GM21447 (cell line): Measurements from ENCODE around the gene OR8B12.

Experiments used
- ATAC-seq: cut with Tn5 transposase; IDR thresholded peaks from one replicate; pipeline ENCODE4 v1.9.1; 2021; ENCODE audit not compliant: unreplicated experiment

The OR8B12 gene, protein sequence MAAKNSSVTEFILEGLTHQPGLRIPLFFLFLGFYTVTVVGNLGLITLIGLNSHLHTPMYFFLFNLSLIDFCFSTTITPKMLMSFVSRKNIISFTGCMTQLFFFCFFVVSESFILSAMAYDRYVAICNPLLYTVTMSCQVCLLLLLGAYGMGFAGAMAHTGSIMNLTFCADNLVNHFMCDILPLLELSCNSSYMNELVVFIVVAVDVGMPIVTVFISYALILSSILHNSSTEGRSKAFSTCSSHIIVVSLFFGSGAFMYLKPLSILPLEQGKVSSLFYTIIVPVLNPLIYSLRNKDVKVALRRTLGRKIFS

DNA sequence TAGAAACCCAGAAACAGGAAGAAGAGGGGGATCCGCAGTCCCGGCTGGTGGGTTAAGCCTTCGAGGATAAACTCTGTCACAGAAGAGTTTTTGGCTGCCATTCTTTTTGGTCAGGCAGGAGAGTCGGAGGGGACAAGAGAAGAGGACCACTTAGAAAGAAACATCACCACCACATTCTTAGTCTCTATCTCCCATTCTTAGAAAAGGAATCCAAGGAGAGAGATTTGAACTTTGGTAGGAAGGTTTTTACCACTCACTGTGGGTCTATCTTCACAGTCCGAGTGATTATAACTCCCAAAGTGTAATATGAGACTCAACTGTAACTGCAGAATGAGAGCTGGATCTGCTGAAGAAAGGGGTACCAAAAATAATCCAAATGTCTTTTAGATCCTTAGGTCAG is at the start of gene OR8B12:
Gene OR8B12, minus strand, starts transcription at position 101 of the 400 bp plus-strand sequence. Its CDS starts 0 bp downstream, at position 101.
- ATAC-seq: no peak

DNA sequence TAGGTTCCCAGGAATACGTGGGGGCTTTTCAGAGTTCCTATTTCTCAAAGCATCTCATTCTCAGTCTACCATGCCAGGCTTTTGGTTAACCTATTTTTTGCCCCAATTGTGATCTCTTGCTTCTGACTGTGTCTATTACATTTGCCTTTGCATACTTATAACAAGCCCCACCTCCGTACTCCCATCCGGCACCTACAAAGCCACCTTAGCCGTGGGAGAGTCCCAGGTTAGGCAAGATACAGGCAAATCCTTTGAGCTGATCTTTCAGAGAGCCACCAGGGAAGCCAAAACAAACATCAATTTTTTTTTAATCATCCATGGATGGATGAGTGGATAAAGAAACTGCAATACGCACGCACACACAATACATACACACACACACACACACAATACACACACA is 49.2 kb upstream of the OR8B12 start:
- ATAC-seq: no peak

- no peak for ATAC-seq
Observed at GRCh38 chr11:124591430-124591829, 48.0 kb upstream of the OR8B12 start.

- ATAC-seq: peak; percentile 76
Observed at GRCh38 chr11:124586238-124586860, 42.9 kb upstream of the OR8B12 start.

DNA sequence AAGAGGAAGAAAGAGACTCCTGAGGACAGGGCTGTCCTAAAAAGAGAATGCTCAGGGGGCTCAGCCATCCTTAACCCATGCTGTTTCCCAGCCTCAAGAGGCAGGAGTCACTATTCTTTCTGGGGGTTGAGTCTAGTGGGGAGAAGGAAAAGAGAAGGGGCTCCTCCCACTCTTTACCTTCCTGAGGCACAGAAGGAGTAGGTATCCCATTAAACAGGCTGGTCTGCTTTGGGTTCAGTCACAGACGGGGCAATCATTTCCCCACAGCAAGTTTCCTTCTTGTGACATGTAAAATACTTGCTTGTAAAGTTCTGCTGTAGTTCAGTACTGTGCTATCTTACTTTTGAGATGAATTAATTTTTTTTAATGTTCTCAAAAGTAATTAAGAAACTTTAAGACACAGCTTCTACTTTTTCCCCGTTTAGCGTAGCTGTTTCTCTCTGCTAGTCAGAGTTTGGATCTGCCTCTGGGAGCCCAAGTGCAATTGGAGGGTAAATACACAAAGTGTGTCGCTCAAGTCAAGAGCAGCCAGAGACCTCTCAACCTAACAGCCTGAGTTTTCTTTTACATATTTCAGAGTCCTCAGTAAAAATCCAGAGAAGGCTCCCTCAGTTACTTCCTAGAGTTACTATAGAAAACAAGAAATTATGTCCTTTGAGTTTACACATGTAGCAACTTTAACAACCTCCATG is 41.4 kb upstream of the OR8B12 start:
- ATAC-seq: no peak

DNA sequence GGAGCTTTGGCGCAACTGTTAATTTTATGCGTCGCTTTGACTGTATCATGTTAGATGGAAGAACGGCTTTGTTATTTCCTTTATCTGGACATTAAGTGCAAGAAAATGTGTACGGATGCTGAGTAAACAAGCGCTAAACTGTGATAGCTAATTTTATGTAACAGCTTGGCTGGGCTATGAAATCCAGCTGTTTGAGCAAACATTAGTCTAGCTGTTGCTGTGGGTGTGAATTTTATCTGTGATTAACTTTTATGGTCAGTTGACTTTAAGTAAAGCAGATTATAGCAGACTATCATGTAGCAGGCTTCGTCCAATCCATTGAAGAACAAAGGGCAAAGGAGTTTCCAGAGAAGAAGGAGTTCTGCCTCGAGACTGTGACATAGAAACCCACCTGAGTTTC is 40.3 kb upstream of the OR8B12 start:
- no peak for ATAC-seq

GRCh38 chr11:124582565-124582964 is 39.1 kb upstream of the OR8B12 start:
- no peak for ATAC-seq

DNA sequence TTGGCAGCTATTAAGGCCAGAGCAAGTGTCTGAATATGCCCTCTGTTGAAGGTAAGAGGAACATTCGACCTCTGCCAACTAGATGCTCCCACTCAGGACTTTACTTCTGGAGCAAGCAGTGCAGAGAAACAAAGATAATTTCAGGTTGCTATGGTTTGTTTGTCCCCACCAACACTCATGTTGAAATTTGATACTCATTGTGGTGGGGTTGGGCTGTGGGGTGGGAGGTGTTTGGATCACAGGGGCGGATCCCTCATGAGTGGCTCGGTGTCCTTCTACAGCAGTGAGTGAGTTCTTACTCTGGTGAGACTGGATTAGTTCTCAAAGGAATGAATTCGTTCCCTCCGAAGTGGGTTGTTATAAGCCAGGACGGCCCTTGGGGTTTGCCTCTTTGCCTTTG is 38.4 kb upstream of the OR8B12 start:
- ATAC-seq: no peak

- ATAC-seq: no peak
Observed at GRCh38 chr11:124578761-124579160, 35.3 kb upstream of the OR8B12 start.

DNA sequence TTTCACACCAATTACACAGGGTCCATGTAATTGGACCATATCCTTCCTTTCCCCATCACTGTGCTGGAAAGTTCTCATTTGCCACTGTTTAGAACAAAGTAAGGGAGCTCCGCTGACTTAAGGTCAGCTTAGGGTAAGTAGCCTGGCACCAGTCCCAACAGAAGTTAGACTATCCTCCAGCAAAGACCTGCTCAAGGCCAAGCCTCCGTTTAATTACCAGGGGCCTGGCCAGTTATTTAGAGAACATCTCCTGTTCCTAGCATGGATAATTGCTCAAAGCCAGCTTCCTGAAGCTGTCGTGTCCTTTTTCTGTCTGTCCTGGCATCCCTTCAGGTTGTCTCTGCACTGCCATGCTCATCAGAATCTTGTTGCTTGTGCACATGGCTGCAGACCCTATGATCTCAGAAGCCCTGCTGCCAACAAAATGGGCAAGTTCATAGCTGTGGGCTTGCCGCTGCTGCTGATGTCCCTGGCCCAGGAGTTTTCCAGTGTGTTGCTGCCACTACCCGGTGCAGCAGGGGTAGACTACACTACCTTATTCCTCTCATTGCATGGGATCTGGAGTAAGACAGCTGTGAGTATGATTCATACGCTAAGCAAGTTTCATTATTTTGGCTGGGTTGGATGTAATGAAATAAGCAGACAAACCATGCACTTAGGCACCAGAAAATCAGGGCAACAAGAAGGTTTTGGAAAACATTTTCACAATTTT is 34.4 kb upstream of the OR8B12 start:
- ATAC-seq: no peak

DNA sequence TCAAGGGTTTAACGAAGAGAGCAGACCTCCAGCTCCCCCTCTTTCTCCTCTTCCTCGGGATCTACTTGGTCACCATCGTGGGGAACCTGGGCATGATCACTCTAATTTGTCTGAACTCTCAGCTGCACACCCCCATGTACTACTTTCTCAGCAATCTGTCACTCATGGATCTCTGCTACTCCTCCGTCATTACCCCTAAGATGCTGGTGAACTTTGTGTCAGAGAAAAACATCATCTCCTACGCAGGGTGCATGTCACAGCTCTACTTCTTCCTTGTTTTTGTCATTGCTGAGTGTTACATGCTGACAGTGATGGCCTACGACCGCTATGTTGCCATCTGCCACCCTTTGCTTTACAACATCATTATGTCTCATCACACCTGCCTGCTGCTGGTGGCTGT is 26.7 kb upstream of the OR8B12 start:
- no peak for ATAC-seq

GRCh38 chr11:124569697-124570096 is 26.2 kb upstream of the OR8B12 start, which contains the start of gene OR8A1:
Gene OR8A1, plus strand, starts transcription at chr11:124569997. Its CDS starts 123 bp downstream, at chr11:124570120.
- ATAC-seq: no peak

DNA sequence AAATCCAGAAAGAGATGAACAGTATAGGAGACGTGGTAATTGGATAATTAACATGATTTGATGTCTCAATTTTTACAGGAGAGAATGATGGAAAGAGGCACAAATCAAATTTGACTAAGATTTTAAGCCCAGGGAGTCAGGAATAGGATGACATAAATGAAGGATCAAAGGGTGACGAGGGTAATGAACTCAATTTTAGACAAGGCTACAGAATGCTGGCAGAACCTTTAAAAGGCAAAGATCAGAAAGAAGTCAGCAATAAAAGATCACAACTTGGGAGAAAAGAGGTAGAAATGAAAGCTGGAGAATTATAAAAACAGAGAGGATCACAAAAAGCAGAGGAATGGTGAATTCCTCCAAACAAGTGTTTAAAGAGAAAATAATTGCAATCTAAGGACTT is 13.4 kb upstream of the OR8B12 start:
- ATAC-seq: no peak

DNA sequence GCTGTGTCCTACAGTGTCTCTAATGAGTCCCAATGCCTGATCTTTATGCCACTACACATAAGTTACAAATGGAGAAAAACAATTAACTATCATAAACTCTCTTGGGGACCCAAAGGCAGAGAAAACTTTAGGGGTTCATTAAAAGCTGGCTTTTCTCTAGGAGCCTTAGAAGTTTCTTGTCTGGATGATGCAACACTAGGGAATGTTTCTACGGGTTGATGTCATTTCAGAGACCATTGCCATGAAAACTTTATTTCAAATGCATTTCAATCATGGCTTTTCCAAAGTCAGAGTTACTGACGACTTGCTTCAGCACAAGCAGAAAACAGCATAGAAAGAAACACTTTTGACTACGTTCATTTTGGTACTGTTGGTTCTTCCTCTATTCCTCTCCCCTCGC is 8.5 kb upstream of the OR8B12 start:
- no peak for ATAC-seq

DNA sequence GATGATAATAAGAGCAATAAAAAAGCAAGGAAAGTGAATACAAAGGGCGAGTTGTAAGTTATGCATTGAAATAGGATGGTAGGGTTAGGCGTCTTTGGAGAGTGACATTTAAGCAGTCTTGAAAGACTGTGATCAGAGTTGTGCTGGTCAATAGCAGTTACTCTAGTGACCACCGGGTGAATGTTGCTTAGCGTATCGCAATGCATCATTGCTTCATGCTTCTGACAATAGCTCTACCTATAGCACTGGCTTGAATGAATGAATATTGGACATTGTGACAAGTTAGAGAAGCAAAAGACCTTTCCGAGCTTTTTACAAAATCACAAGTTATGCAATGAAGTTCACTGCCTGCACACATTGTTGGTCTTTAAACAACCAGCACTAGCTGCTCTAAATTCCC is 7.7 kb upstream of the OR8B12 start:
- no peak for ATAC-seq

- ATAC-seq: no peak
Observed at GRCh38 chr11:124543145-124543544, 309 bp downstream of the OR8B12 start.

GRCh38 chr11:124541204-124541603 is 2.2 kb downstream of the OR8B12 start:
- no peak for ATAC-seq

DNA sequence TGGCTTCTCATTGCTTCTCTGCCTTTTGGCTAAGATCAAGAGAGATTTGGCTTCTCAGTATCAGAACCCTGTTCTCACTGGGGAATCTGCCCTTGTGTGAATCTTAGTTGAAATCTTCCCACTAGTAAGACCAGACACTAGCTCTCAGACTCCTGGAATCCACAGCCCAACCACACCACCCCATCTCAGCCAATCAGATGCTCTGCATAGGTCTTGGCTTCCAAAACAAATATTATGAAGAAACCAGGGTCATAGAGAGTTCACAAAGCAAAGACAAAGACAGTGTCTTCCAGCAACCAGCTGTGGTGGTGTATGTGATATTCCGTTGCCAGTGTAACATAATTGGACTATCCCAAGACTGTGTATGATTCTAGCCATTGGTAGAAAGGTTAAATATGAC is 5.4 kb downstream of the OR8B12 start:
- no peak for ATAC-seq

DNA sequence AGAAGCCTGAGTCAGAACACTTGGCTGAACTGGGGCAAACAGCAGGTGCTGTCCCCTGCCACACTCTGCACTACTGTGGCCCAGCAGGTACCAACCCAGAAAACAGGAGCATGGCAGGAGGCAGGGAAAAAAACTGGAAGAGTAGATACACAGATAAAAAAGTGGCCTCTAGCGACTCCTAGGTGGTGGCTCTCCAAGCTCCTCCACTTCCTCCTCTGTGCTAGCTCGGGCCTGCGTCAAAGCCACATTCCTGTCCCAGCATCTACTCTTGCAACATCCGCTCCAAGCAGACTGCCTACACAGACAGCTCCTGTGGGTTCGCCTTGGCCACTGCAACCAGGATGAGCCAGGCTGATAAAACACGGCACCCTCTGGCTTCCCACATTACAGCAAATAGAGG is 6.9 kb downstream of the OR8B12 start:
- ATAC-seq: no peak

DNA sequence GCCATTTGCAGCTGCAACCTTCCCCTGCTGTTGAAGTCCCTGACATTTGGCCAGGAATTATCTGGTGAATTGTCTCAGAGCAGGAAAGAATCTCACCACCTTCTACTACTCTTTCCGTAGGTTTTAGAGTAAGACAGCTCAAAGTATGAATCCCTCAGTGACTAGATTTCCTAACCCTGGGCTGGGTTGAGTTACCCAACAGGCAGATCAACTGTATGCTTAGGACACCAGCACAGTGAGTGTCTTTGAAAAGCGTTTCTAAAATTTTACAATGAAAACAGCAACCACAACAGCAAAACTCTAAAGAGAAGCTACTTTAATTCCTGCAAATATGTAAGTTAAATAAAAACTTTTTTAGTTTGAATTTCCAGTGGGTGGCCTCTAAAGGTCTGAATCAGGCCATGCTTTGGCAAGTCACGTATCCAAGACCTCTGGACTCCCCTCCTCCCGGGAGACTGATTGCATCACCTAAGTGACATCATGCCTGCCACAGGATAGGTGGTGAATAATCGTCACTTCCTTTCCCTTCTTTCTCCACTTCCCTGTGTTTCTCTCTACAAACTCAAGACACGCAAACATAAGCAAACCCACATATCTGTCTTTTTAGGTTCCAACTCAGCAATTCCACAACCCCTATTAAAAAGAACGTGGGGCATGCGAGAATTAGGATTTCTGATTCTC is 7.8 kb downstream of the OR8B12 start:
- no peak for ATAC-seq

- ATAC-seq: no peak
Observed at GRCh38 chr11:124534051-124534450, 9.4 kb downstream of the OR8B12 start.
